Measurements from ENCODE around the gene CACNB2.
A peak's percentile ranks its signal among the peaks of the same experiment; 100 is the strongest.

Gene CACNB2

GRCh38 chr10:18455086-18455884 lies 315.1 kb downstream of the CACNB2 start:
- no peak for DNase-seq (ENCODE audit: low spot score)

DNA sequence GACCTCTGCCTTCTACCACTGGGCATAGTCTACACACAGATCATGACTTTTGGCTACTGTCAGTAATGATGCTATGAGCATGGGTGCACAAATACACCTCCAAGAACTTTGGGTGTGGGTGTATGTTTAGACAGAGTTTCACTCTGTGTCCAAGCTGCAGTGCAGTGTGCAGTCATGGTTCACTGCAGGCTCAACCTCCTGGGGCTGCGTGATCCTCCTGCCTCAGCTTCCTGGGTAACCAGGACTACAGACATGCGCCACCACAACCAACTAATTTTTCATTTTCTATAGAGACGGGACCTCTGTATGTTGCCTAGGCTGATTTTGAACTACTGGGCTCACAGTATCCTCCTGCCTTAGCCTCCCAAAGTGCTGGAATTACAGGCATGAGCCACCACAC lies 316.8 kb downstream of the CACNB2 start:
- peak; percentile 33 for DNase-seq (ENCODE audit: low spot score)

- DNase-seq (ENCODE audit: low spot score): no peak
These were observed 319.8 kb downstream of the CACNB2 start for GRCh38 chr10:18460032-18460431.

- no peak for DNase-seq (ENCODE audit: low spot score)
These were observed 323.5 kb downstream of the CACNB2 start for GRCh38 chr10:18463673-18464211.

DNA sequence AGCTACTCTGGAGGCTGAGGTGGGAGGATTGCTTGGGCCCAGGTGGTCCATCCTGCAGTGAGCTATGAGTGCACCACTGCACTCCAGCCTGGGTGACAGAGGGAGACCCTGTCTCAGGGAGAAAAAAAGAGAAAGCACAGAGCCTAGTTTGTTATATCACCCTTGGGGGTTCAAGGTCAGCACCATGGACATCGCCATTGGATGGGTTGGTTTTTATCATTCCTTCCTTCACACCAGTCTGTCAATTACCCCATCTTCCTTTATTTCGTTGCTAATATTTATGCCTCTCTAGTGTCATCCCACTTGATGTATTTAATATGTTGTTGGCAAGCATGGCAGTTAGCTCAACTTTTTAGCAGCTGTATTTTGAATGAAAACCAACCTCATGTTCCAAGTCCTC lies 328.9 kb downstream of the CACNB2 start:
- DNase-seq (ENCODE audit: low spot score): no peak

GRCh38 chr10:18472977-18473376 lies 332.8 kb downstream of the CACNB2 start:
- DNase-seq (ENCODE audit: low spot score): peak; percentile 36

- DNase-seq (ENCODE audit: low spot score): no peak
These were observed 333.3 kb downstream of the CACNB2 start for GRCh38 chr10:18473424-18474117.

GRCh38 chr10:18474118-18474455 lies 333.9 kb downstream of the CACNB2 start:
- DNase-seq (ENCODE audit: low spot score): no peak

DNA sequence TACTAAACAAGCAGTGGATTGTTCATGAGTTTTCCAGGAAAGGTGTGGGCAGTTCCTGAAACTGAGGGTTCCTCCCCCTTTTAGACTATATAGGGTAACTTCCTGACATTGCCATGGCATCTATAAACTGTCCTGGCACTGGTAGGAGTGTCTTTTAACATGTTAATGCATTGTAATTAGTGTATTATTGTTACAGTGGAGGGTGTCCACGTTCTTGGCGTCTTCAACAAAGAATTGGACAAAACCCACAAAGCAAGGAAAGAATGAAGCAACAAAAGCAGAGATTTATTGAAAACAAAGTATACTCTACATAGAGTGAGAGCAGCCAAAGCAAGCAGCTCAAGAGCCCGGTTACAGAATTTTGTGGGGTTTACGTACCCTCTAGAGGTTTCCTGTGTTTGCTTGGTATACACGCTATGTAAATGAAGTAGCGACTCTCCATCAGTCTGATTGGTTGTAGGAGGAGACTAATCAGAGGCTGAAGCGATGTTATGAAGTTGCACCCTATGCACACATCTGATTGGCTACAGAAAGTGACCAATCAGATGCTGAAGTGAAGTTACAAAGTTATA lies 335.9 kb downstream of the CACNB2 start:
- DNase-seq (ENCODE audit: low spot score): no peak

DNA sequence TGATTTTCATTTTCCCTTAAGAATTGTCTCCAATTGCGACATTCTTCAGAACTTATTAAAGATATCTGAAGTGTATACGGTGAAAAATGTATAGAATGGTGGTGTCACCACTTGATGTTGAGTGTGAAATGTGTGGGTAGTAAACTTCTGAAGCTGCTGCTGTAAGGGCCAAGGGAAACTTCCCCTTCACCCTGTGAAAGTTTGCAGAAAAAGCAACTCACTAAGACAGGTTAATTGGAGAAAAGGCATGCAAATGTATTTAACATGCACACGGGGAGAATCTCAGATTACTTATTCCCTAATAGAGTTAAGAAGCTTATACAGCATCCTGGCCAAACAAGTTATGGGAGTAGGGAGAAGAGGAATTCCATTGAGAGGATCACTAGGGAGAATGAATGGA lies 338.1 kb downstream of the CACNB2 start:
- no peak for DNase-seq (ENCODE audit: low spot score)

DNA sequence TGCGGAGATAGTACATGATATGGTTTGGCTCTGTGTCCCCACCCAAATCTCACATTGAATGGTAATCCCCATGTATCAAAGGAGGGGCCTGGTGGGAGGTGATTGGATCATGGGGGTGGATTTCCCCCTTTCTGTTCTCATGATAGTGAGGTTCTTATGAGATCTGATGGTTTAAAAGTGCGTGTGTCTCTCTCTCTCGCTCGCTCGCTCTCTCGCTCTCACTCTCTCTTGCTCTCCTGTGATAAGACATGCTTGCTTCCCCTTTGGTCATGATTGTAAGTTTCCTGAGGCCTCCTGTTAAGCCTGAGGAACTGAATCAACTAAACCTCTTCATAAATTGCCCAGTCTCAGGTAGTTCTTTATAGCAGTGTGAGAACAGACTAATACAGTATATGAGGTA lies 339.3 kb downstream of the CACNB2 start:
- DNase-seq (ENCODE audit: low spot score): no peak

DNA sequence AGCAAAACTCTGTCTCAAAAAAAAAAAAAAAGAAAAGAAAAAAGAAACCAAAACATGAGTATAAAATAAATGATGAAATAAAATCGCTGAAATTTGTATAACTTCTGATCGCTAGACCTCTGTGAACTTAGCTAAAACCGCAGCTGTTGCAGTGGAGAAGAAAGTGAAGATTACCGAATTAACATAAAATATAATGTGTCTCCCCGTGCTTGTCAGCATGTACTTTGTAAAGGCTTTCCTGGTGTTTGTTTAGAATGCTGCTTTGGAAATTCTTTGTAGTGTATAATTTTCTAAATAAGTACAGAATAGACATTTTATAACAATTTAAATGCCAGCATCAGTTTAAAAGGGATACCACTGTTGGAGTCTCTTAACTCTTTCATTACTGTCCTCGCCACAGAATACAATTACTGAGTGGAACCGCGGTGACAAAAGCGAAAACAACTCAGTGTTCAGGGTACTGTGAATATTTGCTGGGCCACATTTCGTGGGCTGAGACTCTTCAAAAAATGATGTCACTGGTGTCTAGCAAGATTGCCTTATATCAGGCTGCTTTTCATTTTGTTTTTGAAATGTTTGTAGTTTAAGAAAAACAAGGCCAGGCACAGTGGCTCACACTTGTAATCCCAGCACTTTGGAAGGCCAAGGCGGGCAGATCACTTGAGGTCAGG lies 343.4 kb downstream of the CACNB2 start:
- no peak for DNase-seq (ENCODE audit: low spot score)

DNA sequence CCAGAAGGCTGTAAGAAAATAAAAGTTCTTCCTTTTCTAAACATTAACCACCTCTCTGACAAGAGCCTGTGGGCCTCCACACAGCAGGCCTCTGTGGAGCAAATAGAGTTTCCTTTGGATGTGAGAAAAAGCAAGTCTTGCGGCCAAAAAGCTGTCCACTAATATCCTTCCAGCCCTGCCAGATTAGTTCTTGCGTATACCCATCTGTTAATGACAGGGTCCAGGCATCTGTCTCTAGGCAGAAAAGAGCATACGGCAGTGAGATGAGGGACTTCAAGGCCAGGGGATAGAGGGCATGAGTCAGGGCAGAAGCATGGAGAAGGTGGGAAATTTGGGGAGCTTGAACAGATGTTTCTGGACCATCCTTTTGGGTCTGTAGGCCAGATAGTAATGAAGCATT lies 346.2 kb downstream of the CACNB2 start:
- DNase-seq (ENCODE audit: low spot score): no peak

DNA sequence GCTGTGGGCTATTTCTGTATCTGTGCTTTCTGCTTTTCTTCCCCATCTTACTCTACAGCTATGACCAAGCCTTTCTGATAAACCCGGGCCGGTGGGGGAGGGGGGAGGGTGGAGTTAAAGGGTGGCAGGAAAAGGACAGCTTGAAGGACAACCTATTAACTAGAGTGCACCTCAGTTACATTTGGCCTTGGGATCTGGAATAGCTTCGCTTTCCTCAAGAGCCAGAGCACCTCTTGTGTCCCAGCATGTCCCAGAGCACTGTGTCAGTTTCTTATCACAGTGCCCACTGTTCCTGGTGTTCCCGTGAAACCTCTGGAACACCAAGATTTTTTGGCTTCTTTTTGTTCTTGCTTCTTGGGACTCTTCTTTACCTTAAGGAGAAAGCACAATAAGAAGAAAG lies 350.5 kb downstream of the CACNB2 start:
- DNase-seq (ENCODE audit: low spot score): no peak

DNA sequence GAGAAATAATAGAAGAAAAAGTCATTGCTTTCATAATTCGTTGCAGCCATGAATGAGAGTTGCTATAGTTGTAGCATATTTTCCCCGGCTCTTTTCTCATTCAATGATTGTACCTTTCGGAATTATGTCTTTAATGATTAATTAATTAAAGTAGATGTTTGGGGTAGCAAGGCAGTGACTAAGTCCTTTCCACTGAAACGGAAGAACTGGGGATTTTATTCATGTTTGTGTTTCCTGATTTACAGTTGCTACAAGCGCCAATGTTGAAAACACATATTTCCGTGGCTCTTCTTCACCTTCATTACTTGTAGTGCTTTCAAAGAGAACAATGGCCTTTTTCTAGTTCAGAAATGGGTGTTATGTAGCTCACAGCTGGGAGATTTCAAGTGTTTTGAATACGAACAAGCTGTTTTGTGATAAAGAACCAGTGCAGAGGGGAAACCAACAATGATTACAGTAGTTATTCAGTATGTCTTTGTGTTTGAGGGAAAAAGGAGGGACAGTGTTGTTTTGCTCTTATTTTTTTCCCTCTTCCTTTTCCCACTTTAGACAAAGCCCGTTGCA lies 357.7 kb downstream of the CACNB2 start:
- DNase-seq (ENCODE audit: low spot score): no peak

DNA sequence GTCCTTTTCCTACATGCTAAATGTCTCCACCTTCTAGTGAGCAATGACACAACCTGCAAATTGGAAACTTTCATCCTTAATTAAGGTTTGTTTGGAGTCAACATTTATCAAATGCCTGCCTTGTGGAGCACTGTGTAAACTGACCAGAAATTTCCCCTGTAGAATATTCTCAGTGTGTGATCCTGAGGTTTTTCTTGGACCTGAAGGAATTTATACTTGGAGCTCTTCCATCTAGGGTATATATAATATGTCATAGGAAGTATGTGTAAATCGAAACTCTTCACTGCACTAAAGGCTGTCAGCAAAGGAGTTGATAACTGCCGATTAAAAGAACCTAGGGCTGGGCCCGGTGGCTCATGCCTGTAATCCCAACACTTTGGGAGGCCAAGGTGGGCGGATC lies 358.8 kb downstream of the CACNB2 start:
- DNase-seq (ENCODE audit: low spot score): no peak

GRCh38 chr10:18500576-18500975 lies 360.4 kb downstream of the CACNB2 start:
- DNase-seq (ENCODE audit: low spot score): no peak

DNA sequence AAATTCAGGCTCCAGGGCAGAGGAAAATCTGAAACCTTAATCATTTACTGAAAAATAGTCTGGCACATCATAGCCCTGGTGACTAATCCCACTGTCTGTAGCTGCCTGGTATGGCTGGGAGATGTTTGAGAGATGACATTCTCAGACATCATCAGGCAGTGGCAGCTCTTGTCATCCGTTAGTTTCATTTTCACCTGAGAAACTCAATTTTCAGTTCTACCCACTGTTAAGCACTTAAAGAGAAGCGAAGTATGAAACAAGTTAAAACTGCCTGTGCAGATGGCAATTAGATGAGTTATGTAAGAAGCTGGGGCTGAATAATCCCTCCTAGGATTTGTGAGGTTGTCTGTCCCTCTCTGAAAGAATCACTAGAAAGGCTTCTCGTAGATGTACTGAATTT lies 361.0 kb downstream of the CACNB2 start:
- no peak for DNase-seq (ENCODE audit: low spot score)

DNA sequence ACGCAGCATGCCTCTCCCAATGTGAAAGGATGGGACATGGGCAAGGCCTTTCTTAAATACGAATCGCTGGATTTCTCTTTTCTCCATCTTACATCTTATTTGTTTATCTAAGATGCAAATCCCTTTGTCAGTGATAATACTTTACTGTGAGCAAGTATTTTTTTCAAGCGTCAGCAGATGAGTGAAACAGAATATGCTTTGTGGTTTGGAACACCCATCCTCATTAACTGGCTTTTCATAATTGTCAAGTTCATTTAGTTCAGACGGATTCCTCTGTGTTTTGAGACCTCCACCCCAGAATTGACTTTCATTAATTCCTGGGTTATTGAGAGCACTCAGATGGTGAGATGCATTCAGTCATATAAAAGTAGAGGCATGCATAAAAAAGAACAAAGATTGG lies 361.4 kb downstream of the CACNB2 start:
- no peak for DNase-seq (ENCODE audit: low spot score)

DNA sequence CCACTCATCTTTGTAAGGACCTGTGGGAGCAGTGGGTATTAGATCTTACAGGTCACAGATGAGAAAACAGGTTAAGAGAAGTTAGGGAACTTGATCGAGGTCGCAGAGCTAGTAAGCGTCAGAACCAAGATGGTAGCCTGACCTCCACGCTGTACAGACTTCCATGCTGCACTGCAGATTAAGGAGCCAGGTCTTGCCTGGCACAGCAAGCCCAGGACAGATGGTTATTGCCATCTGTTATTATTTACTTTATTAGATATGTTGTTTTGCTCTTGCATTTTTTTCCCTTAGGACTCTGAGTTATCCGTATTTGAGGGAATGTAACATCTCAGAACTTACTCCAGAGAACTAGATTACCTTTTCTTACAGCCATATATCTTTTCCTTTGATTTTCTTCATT lies 363.9 kb downstream of the CACNB2 start:
- no peak for DNase-seq (ENCODE audit: low spot score)

DNA sequence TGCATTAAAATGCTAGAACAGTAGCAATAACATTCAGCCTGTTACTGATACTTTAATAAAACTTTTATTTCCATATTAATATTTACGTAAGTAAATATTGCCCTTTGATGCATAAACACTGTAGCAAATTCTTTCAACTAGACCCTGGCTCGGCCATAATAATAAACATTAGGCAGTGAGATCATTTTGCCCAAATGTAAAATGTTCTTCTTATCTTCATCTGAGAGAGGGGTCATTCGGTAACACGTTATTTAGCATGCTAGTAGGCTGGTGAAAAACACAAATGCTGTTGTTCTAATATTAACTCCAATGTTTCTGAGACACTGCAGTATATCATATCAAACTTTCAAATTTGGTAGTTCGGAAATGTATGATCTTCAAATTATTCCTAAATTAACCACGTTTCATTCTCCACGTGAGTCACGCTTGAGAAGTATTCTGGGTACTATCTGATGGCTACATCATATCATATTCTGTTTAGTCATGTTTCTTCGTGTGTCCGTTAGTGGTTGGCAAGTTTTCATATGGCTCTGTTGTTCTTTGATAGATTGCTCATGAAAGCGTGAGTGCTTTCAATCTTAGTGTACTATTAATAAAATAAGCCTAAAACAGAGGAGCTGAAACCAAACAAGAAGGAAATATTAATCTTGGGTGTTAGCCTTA lies 365.4 kb downstream of the CACNB2 start:
- no peak for DNase-seq (ENCODE audit: low spot score)

DNA sequence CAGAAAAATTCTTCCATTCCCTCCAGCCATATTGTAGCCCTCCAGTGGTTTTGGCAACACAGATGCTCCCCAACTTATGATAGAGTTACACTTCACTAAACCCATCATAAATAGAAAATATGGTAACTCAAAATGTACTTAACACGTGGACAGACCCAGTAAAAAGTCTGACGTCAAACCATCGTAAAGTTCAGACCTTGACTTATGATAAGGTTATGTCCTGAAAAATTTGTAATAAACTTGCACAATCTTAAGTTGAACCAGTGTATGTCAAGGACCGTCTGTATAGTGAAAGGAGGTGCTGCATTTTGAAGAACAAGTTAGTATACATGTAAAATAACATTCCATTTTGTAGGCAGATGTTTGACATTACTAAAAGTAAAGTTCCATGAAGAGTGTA lies 368.4 kb downstream of the CACNB2 start:
- DNase-seq (ENCODE audit: low spot score): no peak

All from NAMALWA (cell line).